Measurements from ENCODE around the gene TLX2. TPM values are rescaled to one million over a fixed set of nuclear protein-coding genes. Genes with fewer than 3 reads are reported as not detected.
"Not testable (repeated sequence)": the region's sequence is repeated elsewhere in the genome, so short reads cannot be mapped to it uniquely, and the experiment has no call there.

The TLX2 gene
- total RNA-seq, 2 donors from 2014 or later = not detected

- intact Hi-C loops (cut with DNase I) = no loop called here
- no peak for DNase-seq (ENCODE audit: low spot score)
These were observed 37.3 kb downstream of the TLX2 start for GRCh38 chr2:74551530-74551929.

- no peak for DNase-seq (ENCODE audit: low spot score)
- intact Hi-C loops (cut with DNase I) = no loop called here
These were observed 38.0 kb downstream of the TLX2 start for GRCh38 chr2:74551942-74552913.

GRCh38 chr2:74552914-74553811, 38.9 kb downstream of the TLX2 start:
- intact Hi-C loops (cut with DNase I) = no loop called here
- peak; percentile 79 for DNase-seq (ENCODE audit: low spot score)

- peak; percentile 96 for DNase-seq (ENCODE audit: low spot score)
- intact Hi-C loops (cut with DNase I) = no loop called here
These were observed 39.9 kb downstream of the TLX2 start, which contains the start of the genes DOK1 and LOXL3 for GRCh38 chr2:74553892-74554819. TSS of gene DOK1 (plus strand) at chr2:74554720. CDS start at chr2:74554755, 35 bp downstream. TSS of gene LOXL3 (minus strand) at chr2:74553942. CDS start at chr2:74552634, 1,308 bp downstream.

GRCh38 chr2:74554820-74555531, 40.7 kb downstream of the TLX2 start:
- intact Hi-C loops (cut with DNase I) = no loop called here
- peak; percentile 91 for DNase-seq (ENCODE audit: low spot score)

- intact Hi-C loops (cut with DNase I) = no loop called here
- DNase-seq (ENCODE audit: low spot score) = peak; percentile 80
These were observed 41.4 kb downstream of the TLX2 start for GRCh38 chr2:74555610-74556103.

GRCh38 chr2:74556159-74556558, 41.9 kb downstream of the TLX2 start:
- DNase-seq (ENCODE audit: low spot score) = no peak
- intact Hi-C loops (cut with DNase I) = no loop called here

GRCh38 chr2:74556831-74557370, 42.7 kb downstream of the TLX2 start:
- no peak for DNase-seq (ENCODE audit: low spot score)
- intact Hi-C loops (cut with DNase I) = no loop called here

- intact Hi-C loops (cut with DNase I) = no loop called here
These were observed 44.3 kb downstream of the TLX2 start for GRCh38 chr2:74558284-74559230.

GRCh38 chr2:74559912-74560311, 45.7 kb downstream of the TLX2 start:
- intact Hi-C loops (cut with DNase I) = no loop called here
- no peak for DNase-seq (ENCODE audit: low spot score)

More at GRCh38 chr2:74558284-74559230, 44.3 kb downstream of the TLX2 start:
- no peak for DNase-seq (ENCODE audit: low spot score)

- DNase-seq (ENCODE audit: low spot score) = no peak
- intact Hi-C loops (cut with DNase I) = no loop called here
These were observed 46.3 kb downstream of the TLX2 start for GRCh38 chr2:74560591-74560990.

GRCh38 chr2:74561022-74561421, 46.8 kb downstream of the TLX2 start:
- intact Hi-C loops (cut with DNase I); DNase-seq (ENCODE audit: low spot score): not testable (repeated sequence)

GRCh38 chr2:74562126-74562775, 48.0 kb downstream of the TLX2 start:
- intact Hi-C loops (cut with DNase I) = no loop called here
- no peak for DNase-seq (ENCODE audit: low spot score)

- DNase-seq (ENCODE audit: low spot score) = no peak
- intact Hi-C loops (cut with DNase I) = loop anchor here in 1 of 2 donors (1.0 kb wide), 1 partner anchor 21 kb away; no protein-coding TSS in a partner anchor
These were observed 50.0 kb downstream of the TLX2 start for GRCh38 chr2:74564222-74564621.

- intact Hi-C loops (cut with DNase I) = no loop called here
- DNase-seq (ENCODE audit: low spot score) = no peak
These were observed 52.0 kb downstream of the TLX2 start for GRCh38 chr2:74566076-74566753.

GRCh38 chr2:74566754-74567085, 52.5 kb downstream of the TLX2 start:
- intact Hi-C loops (cut with DNase I) = no loop called here
- DNase-seq (ENCODE audit: low spot score) = no peak
